ENCODE results near the gene LRIT3. TPM values are rescaled to one million over a fixed set of nuclear protein-coding genes. Genes with fewer than 3 reads are reported as not detected.

LRIT3 gene
- polyA plus RNA-seq (2013) = 0.13 TPM

- Histone ChIP-seq H3K27ac (ENCODE audit: insufficient read depth in 1 of 2, low read depth in 1 of 2, low read length in 2 of 2, poor library complexity in 1 of 2, severe bottlenecking in 2 of 2) (no peak within 1 kb of the TSS), H3K9me3 (ENCODE audit: control extremely low read depth in 1 of 5, control insufficient read depth in 4 of 5, insufficient read depth in 2 of 5, low read depth in 1 of 5, low read length in 4 of 5) (no peaks in the 10 kb centered on the region), H3K4me1 (ENCODE audit: control extremely low read depth in 1 of 4, control insufficient read depth in 4 of 4, insufficient read depth in 4 of 4, low read length in 3 of 4) (no peaks in the 10 kb centered on the region), H3K4me3 (ENCODE audit: control insufficient read depth in 1 of 7, extremely low read depth in 1 of 7, insufficient read depth in 4 of 7, low read depth in 2 of 7, low read length in 6 of 7) (no peak within 1 kb of the TSS), H3K27me3 (replicated peaks in 2 of 5; ENCODE audit: control insufficient read depth in 4 of 5, insufficient read depth in 5 of 5, low read length in 4 of 5) (peaks cover 0 to 3% (median 0%) of the 10 kb centered on the region in 5 experiments), H3K36me3 (ENCODE audit: control insufficient read depth in 4 of 4, insufficient read depth in 4 of 4, low read length in 3 of 4) (no peaks in the 10 kb centered on the region)
- CTCF ChIA-PET = interaction anchor here (1.2 kb wide), 1 partner anchor 273 kb away, joined by 3 read pairs; no protein-coding TSS in a partner anchor
- no peak for DNase-seq
- POLR2A ChIA-PET = no interaction called here
- WGBS (ENCODE audit: insufficient coverage) = 92% methylated on average over 4 of the region's 5 CpGs
Observed at GRCh38 chr4:109847896-109848442, at the start of gene LRIT3. TSS of gene LRIT3 (plus strand) at chr4:109848107. CDS start at chr4:109848202, 95 bp downstream.

GRCh38 chr4:109798866-109799265, 49.0 kb upstream of the LRIT3 start:
- no peaks in the 10 kb centered on the region for H3K27me3 ChIP-seq (replicated peaks in 2 of 5; ENCODE audit: control insufficient read depth in 4 of 5, insufficient read depth in 5 of 5, low read length in 4 of 5)
- H3K4me1 ChIP-seq (ENCODE audit: control extremely low read depth in 1 of 4, control insufficient read depth in 4 of 4, insufficient read depth in 4 of 4, low read length in 3 of 4) = peaks cover 0 to 18% (median 5%) of the 10 kb centered on the region in 4 experiments
- no peak overlapping the region for H3K4me3 ChIP-seq (ENCODE audit: control insufficient read depth in 1 of 7, extremely low read depth in 1 of 7, insufficient read depth in 4 of 7, low read depth in 2 of 7, low read length in 6 of 7)
- H3K36me3 ChIP-seq (ENCODE audit: control insufficient read depth in 4 of 4, insufficient read depth in 4 of 4, low read length in 3 of 4) = peaks cover 0 to 3% (median 0%) of the 10 kb centered on the region in 4 experiments
- POLR2A ChIA-PET = no interaction called here
- peaks cover 0 to 25% (median 6%) of the 10 kb centered on the region in 5 experiments for H3K9me3 ChIP-seq (ENCODE audit: control extremely low read depth in 1 of 5, control insufficient read depth in 4 of 5, insufficient read depth in 2 of 5, low read depth in 1 of 5, low read length in 4 of 5)
- H3K27ac ChIP-seq (ENCODE audit: insufficient read depth in 1 of 2, low read depth in 1 of 2, low read length in 2 of 2, poor library complexity in 1 of 2, severe bottlenecking in 2 of 2) = no peak overlapping the region
- DNase-seq = no peak
- CTCF ChIA-PET = no interaction called here

DNA sequence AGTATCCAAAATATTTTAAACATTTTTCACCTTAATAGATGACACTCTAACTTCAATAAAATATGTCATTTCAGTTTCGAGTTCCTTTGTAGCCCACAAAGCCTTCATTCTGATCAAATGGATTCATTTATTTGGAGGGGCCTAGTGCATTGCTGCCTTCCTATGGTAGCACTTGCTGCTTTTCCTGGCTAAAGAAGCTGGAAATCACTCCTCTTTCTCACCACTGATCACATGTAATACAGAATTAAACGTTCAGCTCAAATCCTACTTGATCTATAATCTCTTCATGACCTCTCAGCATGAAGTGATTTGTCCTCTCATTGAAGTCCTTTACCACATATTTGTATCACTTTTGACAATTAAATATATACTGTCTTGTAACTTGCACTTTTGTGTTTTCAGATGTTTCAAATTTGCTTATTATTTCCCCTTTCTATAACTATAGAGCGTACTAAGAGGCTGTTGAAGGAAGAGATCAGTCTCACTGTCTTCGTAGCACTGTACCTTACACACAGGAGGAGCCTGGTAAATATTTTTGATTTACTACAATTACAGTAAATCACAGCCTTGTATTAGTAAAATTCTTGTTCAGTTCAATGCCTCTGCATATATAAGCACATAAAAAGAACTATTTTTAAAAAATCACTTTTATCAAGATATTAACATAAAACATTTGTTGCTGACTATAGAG, 46.7 kb upstream of the LRIT3 start:
- Histone ChIP-seq H3K36me3 (ENCODE audit: control insufficient read depth in 4 of 4, insufficient read depth in 4 of 4, low read length in 3 of 4) (no peaks in the 10 kb centered on the region), H3K4me1 (ENCODE audit: control extremely low read depth in 1 of 4, control insufficient read depth in 4 of 4, insufficient read depth in 4 of 4, low read length in 3 of 4) (peaks cover 0 to 18% (median 5%) of the 10 kb centered on the region in 4 experiments), H3K27ac (ENCODE audit: insufficient read depth in 1 of 2, low read depth in 1 of 2, low read length in 2 of 2, poor library complexity in 1 of 2, severe bottlenecking in 2 of 2) (no peak overlapping the region), H3K9me3 (ENCODE audit: control extremely low read depth in 1 of 5, control insufficient read depth in 4 of 5, insufficient read depth in 2 of 5, low read depth in 1 of 5, low read length in 4 of 5) (peaks cover 0 to 8% (median 3%) of the 10 kb centered on the region in 5 experiments), H3K4me3 (ENCODE audit: control insufficient read depth in 1 of 7, extremely low read depth in 1 of 7, insufficient read depth in 4 of 7, low read depth in 2 of 7, low read length in 6 of 7) (peak overlapping the region in 2 of 7 experiments; percentile 16 to 34), H3K27me3 (replicated peaks in 2 of 5; ENCODE audit: control insufficient read depth in 4 of 5, insufficient read depth in 5 of 5, low read length in 4 of 5) (no peaks in the 10 kb centered on the region)
- ChIA-PET CTCF (interaction anchor here (1.2 to 4.3 kb wide), 3 partner anchors 22 to 124 kb away, joined by 3 to 14 read pairs (median 3); partner anchors contain the start of gene CASP6), POLR2A (no interaction called here)
- WGBS (ENCODE audit: insufficient coverage) = 100% methylated on average over 1 of the region's 4 CpGs
- no peak for DNase-seq

GRCh38 chr4:109801895-109802319, 46.0 kb upstream of the LRIT3 start, which contains the start of gene CFI:
TSS of gene CFI (minus strand) at chr4:109801999. CDS start at chr4:109801971, 28 bp downstream.
- POLR2A ChIA-PET = no interaction called here
- H3K4me3 ChIP-seq (ENCODE audit: control insufficient read depth in 1 of 7, extremely low read depth in 1 of 7, insufficient read depth in 4 of 7, low read depth in 2 of 7, low read length in 6 of 7) = peak within 1 kb of the TSS in 2 of 7 experiments; percentile 16 to 34
- no peak within 1 kb of the TSS for H3K27ac ChIP-seq (ENCODE audit: insufficient read depth in 1 of 2, low read depth in 1 of 2, low read length in 2 of 2, poor library complexity in 1 of 2, severe bottlenecking in 2 of 2)
- peaks cover 0 to 18% (median 5%) of the 10 kb centered on the region in 4 experiments for H3K4me1 ChIP-seq (ENCODE audit: control extremely low read depth in 1 of 4, control insufficient read depth in 4 of 4, insufficient read depth in 4 of 4, low read length in 3 of 4)
- 70% methylated on average over 2 of the region's 2 CpGs for WGBS (ENCODE audit: insufficient coverage)
- CTCF ChIA-PET = interaction anchor here (1.2 to 4.3 kb wide), 2 partner anchors 21 to 98 kb away, joined by 3 to 14 read pairs; partner anchors contain the start of gene CASP6
- peak in 2 of 3 donors; percentile 53 to 56 for DNase-seq
- H3K27me3 ChIP-seq (replicated peaks in 2 of 5; ENCODE audit: control insufficient read depth in 4 of 5, insufficient read depth in 5 of 5, low read length in 4 of 5) = no peaks in the 10 kb centered on the region
- H3K9me3 ChIP-seq (ENCODE audit: control extremely low read depth in 1 of 5, control insufficient read depth in 4 of 5, insufficient read depth in 2 of 5, low read depth in 1 of 5, low read length in 4 of 5) = peaks cover 0 to 4% (median 0%) of the 10 kb centered on the region in 5 experiments
- H3K36me3 ChIP-seq (ENCODE audit: control insufficient read depth in 4 of 4, insufficient read depth in 4 of 4, low read length in 3 of 4) = no peaks in the 10 kb centered on the region

DNA sequence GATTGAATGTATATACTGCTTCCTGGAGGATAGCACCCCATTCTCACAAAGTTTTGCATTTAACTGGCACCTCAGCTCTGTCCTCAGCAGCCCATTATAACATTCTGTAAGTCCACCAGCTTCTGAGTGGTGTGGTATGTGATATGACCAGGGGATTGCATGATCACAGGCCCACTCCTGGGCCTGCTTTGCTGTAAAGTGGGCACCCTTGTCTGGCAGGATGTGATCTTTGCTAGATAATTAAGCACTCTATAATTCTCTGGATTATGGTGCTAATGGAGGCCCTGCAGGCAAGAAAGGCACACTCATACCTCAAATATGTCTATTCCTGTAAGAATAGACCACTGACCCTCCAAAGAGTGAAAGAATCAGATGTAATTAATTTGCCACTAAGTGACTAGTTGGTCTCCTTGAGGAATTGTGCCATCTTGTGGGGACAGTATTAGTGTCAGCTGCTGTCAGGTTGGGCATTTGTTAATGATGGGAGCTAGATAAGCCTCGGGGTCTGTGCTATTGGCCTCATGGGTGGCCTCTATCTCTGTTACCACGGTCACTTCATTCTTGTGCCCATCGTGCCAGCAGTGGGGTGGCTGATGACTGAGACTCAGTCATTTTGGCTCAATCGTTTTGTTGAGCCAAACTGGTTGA, 43.9 kb upstream of the LRIT3 start:
- ChIA-PET CTCF (interaction anchor here (1.0 to 4.3 kb wide), 6 partner anchors 8 to 381 kb away, joined by 3 to 14 read pairs (median 4); partner anchors contain the start of gene CASP6), POLR2A (interaction anchor here (1.2 kb wide), 1 partner anchor 101 kb away, joined by 3 read pairs; the partner anchor contains the start of gene CASP6)
- DNase-seq = peak; percentile 53 to 69 (median 69)
- 83% methylated on average over 2 of the region's 4 CpGs for WGBS (ENCODE audit: insufficient coverage)
- H3K27ac ChIP-seq (ENCODE audit: insufficient read depth in 1 of 2, low read depth in 1 of 2, low read length in 2 of 2, poor library complexity in 1 of 2, severe bottlenecking in 2 of 2) = no peak overlapping the region
- H3K4me3 ChIP-seq (ENCODE audit: control insufficient read depth in 1 of 7, extremely low read depth in 1 of 7, insufficient read depth in 4 of 7, low read depth in 2 of 7, low read length in 6 of 7) = no peak overlapping the region
- peaks cover 0 to 18% (median 5%) of the 10 kb centered on the region in 4 experiments for H3K4me1 ChIP-seq (ENCODE audit: control extremely low read depth in 1 of 4, control insufficient read depth in 4 of 4, insufficient read depth in 4 of 4, low read length in 3 of 4)
- no peaks in the 10 kb centered on the region for H3K27me3 ChIP-seq (replicated peaks in 2 of 5; ENCODE audit: control insufficient read depth in 4 of 5, insufficient read depth in 5 of 5, low read length in 4 of 5)
- H3K36me3 ChIP-seq (ENCODE audit: control insufficient read depth in 4 of 4, insufficient read depth in 4 of 4, low read length in 3 of 4) = no peaks in the 10 kb centered on the region
- H3K9me3 ChIP-seq (ENCODE audit: control extremely low read depth in 1 of 5, control insufficient read depth in 4 of 5, insufficient read depth in 2 of 5, low read depth in 1 of 5, low read length in 4 of 5) = no peaks in the 10 kb centered on the region

DNA sequence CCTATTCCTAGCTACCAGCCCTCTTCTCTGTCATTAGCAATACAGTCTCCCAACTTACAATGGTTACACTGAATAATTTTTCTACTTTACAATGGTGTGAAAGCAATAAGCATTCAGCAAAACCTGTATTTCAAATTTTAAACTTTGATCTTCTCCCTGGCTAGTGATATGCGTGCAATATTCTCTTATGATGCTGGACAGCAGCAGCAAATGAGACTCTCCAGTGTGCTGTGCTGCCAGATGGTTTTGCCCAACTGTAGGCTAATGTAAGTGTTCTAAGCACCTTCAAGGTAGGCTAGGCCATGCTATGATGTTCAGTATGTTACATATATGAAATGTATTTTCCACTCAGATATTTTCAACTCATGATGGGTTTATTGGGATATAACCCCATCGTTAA, 38.3 kb upstream of the LRIT3 start:
- POLR2A ChIA-PET = interaction anchor here (0.7 kb wide), 1 partner anchor 1686 kb away, joined by 6 read pairs; no protein-coding TSS in a partner anchor
- CTCF ChIA-PET = no interaction called here
- Histone ChIP-seq H3K9me3 (ENCODE audit: control extremely low read depth in 1 of 5, control insufficient read depth in 4 of 5, insufficient read depth in 2 of 5, low read depth in 1 of 5, low read length in 4 of 5) (no peaks in the 10 kb centered on the region), H3K36me3 (ENCODE audit: control insufficient read depth in 4 of 4, insufficient read depth in 4 of 4, low read length in 3 of 4) (no peaks in the 10 kb centered on the region), H3K4me1 (ENCODE audit: control extremely low read depth in 1 of 4, control insufficient read depth in 4 of 4, insufficient read depth in 4 of 4, low read length in 3 of 4) (peaks cover 2 to 12% (median 3%) of the 10 kb centered on the region in 4 experiments), H3K27me3 (replicated peaks in 2 of 5; ENCODE audit: control insufficient read depth in 4 of 5, insufficient read depth in 5 of 5, low read length in 4 of 5) (no peaks in the 10 kb centered on the region), H3K4me3 (ENCODE audit: control insufficient read depth in 1 of 7, extremely low read depth in 1 of 7, insufficient read depth in 4 of 7, low read depth in 2 of 7, low read length in 6 of 7) (no peak overlapping the region), H3K27ac (ENCODE audit: insufficient read depth in 1 of 2, low read depth in 1 of 2, low read length in 2 of 2, poor library complexity in 1 of 2, severe bottlenecking in 2 of 2) (no peak overlapping the region)
- no peak for DNase-seq
- 90% methylated on average over 2 of the region's 2 CpGs for WGBS (ENCODE audit: insufficient coverage)

Data from common myeloid progenitor, CD34-positive (primary cell).